LNCAP (cell line): ENCODE results near the gene OR4F15.

Source experiments
- CTCF ChIP-seq: fragments of 450-650 bp; IDR thresholded peaks from 2 replicates; pipeline ENCODE4 v1.5.1; 2017; ENCODE audit warnings: mild to moderate bottlenecking

OR4F15 gene

GRCh38 chr15:101784644-101785043, 27.4 kb upstream of the OR4F15 start:
- TF ChIP-seq CTCF: no peak

- TF ChIP-seq CTCF: no peak
Measured at GRCh38 chr15:101795455-101795854, 16.5 kb upstream of the OR4F15 start.

GRCh38 chr15:101799665-101800064, 12.3 kb upstream of the OR4F15 start:
- TF ChIP-seq CTCF: no peak

GRCh38 chr15:101801048-101801447, 11.0 kb upstream of the OR4F15 start:
- TF ChIP-seq CTCF: no peak

- no peak for TF ChIP-seq CTCF
Measured at GRCh38 chr15:101803209-101803608, 8.8 kb upstream of the OR4F15 start, which contains the start of gene OR4F6. TSS of gene OR4F6 (plus strand) at chr15:101803509. CDS start at chr15:101805720, 2,211 bp downstream.

- TF ChIP-seq CTCF: no peak
Measured at GRCh38 chr15:101803676-101804075, 8.3 kb upstream of the OR4F15 start.

- TF ChIP-seq CTCF: no peak
Measured at GRCh38 chr15:101804375-101804774, 7.6 kb upstream of the OR4F15 start.

GRCh38 chr15:101804941-101805340, 7.1 kb upstream of the OR4F15 start:
- TF ChIP-seq CTCF: no peak
